Measurements from ENCODE around the gene SMTNL1. TPM values are rescaled to one million over a fixed set of nuclear protein-coding genes. Genes with fewer than 3 reads are reported as not detected.

Gene SMTNL1
- total RNA-seq, 1 experiment from 2014 or later = not detected

GRCh38 chr11:57547854-57548377 is 10.5 kb downstream of the SMTNL1 start:
- Histone ChIP-seq H3K79me1 (ENCODE audit: insufficient read depth, low read depth, low read length, poor library complexity, severe bottlenecking) (no peaks in the 10 kb centered on the region), H2BK15ac (ENCODE audit: low read depth, low read length) (no peak overlapping the region), H3K18ac (ENCODE audit: insufficient read length, low read depth, low read length) (no peak overlapping the region), H4K20me1 (ENCODE audit: control insufficient read depth, insufficient read depth, insufficient read length) (no peaks in the 10 kb centered on the region), H2BK5ac (ENCODE audit: insufficient read length, low read length) (no peak overlapping the region), H3K14ac (ENCODE audit: insufficient read depth, low read length) (no peak overlapping the region), H3K4me2 (ENCODE audit: insufficient read depth, insufficient read length, low read length) (no peak overlapping the region), H2AFZ (ENCODE audit: low read length) (no peak overlapping the region), H4K91ac (ENCODE audit: insufficient read length, low read depth, low read length) (no peak overlapping the region), H3K9ac (ENCODE audit: extremely low read depth, insufficient read length, low read length) (no peak overlapping the region), H3K27ac (ENCODE audit: insufficient read length, low read depth, low read length) (no peak overlapping the region), H3K23me2 (ENCODE audit: insufficient read length, low read depth, low read length, poor library complexity, severe bottlenecking) (no peaks in the 10 kb centered on the region), H4K8ac (replicated peaks; ENCODE audit: insufficient read length, low read depth, low read length) (no peak overlapping the region), H2BK12ac (ENCODE audit: insufficient read length, low read depth, low read length) (no peak overlapping the region), H3T11ph (ENCODE audit: low read length) (no peak overlapping the region), H3K23ac (ENCODE audit: insufficient read length, low read depth, low read length) (no peak overlapping the region), H3K4ac (ENCODE audit: low read depth, low read length) (no peak overlapping the region), H2BK120ac (ENCODE audit: low read depth, low read length, poor library complexity, severe bottlenecking) (no peak overlapping the region), H4K5ac (ENCODE audit: insufficient read length, low read depth, low read length) (no peak overlapping the region), H3K27me3 (ENCODE audit: insufficient read depth, low read length) (no peaks in the 10 kb centered on the region), H3K9me3 (ENCODE audit: control insufficient read depth, low read depth, low read length) (no peaks in the 10 kb centered on the region), H2AK5ac (ENCODE audit: insufficient read length, low read length) (no peak overlapping the region), H3K56ac (ENCODE audit: insufficient read length, low read depth, low read length) (no peak overlapping the region), H3K79me2 (ENCODE audit: insufficient read depth, low read length) (no peaks in the 10 kb centered on the region), H2BK20ac (ENCODE audit: low read depth, low read length, poor library complexity, severe bottlenecking) (no peak overlapping the region), H3K4me1 (ENCODE audit: insufficient read depth, low read length) (peaks cover 3% of the 10 kb centered on the region; the same call in 1 of the 2 replicates)
- DNase-seq = no peak
- WGBS (ENCODE audit: extremely low coverage, insufficient read length, low lambda C conversion rate) = no CpG with 5 or more reads among the region's 6 CpGs
- TF ChIP-seq CTCF (conservative IDR thresholded peaks at IDR 0.05) = no peak
- no peak overlapping the region for H3K4me3 Mint-ChIP-seq
- H3K27me3 Mint-ChIP-seq (ENCODE audit: low read depth) = peaks cover 13% of the 10 kb centered on the region
- no peaks in the 10 kb centered on the region for H3K9me3 Mint-ChIP-seq
- H3K36me3 Mint-ChIP-seq (ENCODE audit: insufficient read depth in 1 of 3, low read depth in 3 of 3) = peaks cover 3 to 24% (median 15%) of the 10 kb centered on the region in 3 experiments; a peak in 6 of 7 replicates
- H3K4me1 Mint-ChIP-seq = peaks cover 15 to 32% of the 10 kb centered on the region in 2 experiments
- no peak overlapping the region for H3K27ac Mint-ChIP-seq

All from H9 (cell line).